ENCODE measurements around the gene WWOX.

- TF ChIP-seq CTCF (conservative IDR thresholded peaks at IDR 0.05 in 1 of 2, IDR thresholded peaks at IDR 0.05 in 1 of 2; ENCODE audit: extremely low read depth in 1 of 2, insufficient read depth in 1 of 2, low read depth in 1 of 2, low read length in 2 of 2) (no peak), EZH2 (IDR thresholded peaks at IDR 0.05; ENCODE audit: borderline replicate concordance, low read length) (no peak)
These were observed 820.4 kb downstream of the WWOX start for GRCh38 chr16:78919852-78920251.

Measured in mammary epithelial cell (primary cell).